ENCODE measurements around the gene LSM10. TPM values are rescaled to one million over a fixed set of nuclear protein-coding genes. Genes with fewer than 3 reads are reported as not detected.
A peak's percentile ranks its signal among the peaks of the same experiment; 100 is the strongest.

LSM10 gene
- total and polyA plus RNA-seq, 9 of the 15 experiments (the other 6 are each of a cell fraction or from before 2014, with no cell fraction given), result 13.2 to 146 (median 68.9) TPM

DNA sequence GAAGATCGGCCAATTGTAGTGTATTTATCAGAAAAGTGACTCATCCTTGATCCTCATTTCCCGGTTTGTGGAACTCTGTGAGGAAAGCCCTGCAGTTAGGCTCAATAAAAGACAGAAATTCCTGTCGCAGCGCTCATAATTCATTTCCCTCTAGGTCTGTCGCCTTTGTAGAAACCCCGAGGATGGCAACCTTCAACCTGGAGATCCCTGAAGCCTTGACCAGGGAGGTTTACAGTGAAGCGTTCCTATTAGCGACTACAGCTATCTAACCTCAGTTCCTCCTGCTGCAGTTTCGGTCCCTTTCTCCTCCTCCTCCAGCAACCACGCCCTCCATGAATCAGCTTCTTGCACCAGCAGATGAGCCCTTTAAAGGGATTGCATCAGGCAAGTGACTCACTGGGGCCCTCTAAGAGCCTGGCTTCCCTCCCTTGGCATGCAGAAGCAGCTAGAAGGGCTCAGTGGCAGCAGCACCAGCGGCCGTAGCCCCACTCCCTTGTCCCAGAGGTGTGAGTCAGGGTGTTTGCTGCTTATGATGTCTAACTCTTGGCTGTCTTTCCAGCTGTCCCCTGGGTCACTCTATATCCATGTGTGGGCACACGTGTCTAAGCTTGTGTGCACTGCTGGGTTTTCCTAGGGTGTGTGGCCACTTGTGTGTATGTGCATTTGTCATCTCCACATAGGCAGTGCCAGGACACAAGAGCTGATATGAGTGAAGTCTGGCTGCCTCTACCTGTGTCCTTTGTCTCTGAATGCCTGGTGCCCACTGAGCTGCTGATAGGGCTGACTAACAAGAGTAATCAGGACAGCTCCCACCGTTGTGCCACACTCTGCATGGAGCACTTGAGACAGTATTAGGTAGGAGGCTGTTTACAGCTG lies 11.2 kb downstream of the LSM10 start:
- H3K9me1 ChIP-seq (ENCODE audit: control insufficient read depth, insufficient read depth, low read length), result peaks cover 5% of the 10 kb centered on the region
- H3K27ac ChIP-seq (ENCODE audit: extremely low read depth, low read depth, low read length), result peak overlapping the region; percentile 99
- in situ Hi-C loops (cut with MboI), result no loop called here
- TSS peak; percentile 97 for BruUV-seq (replicated peaks)
- intact Hi-C loops (cut with micrococcal nuclease), result loop anchor here (1.0 to 5.0 kb wide), 2 partner anchors 11 to 64 kb away; partner anchors contain the start of genes EVA1B and LSM10
- FAIRE-seq, result peak; percentile 99
- peak overlapping the region; percentile 90 to 99 for H3K9ac ChIP-seq (ENCODE audit: insufficient read depth in 1 of 2, low read depth in 2 of 2, low read length in 2 of 2)
- peaks cover 47% of the 10 kb centered on the region for H3K36me3 ChIP-seq (ENCODE audit: control insufficient read depth, insufficient read depth, low read length)
- no peaks in the 10 kb centered on the region for H3K27me3 ChIP-seq (ENCODE audit: control insufficient read depth in 2 of 2, insufficient read depth in 2 of 2, low read length in 2 of 2)
- ATAC-seq, result peak; percentile 77
- H2AFZ ChIP-seq (ENCODE audit: low read depth, low read length), result peak overlapping the region; percentile 80
- H3K9me3 ChIP-seq (replicated peaks; ENCODE audit: control insufficient read depth, insufficient read depth, low read depth, low read length), result no peaks in the 10 kb centered on the region
- ChIA-PET CTCF (ENCODE audit: low intra/inter-chr PET ratio) (interaction anchor here (0.5 kb wide), 1 partner anchor 15 kb away, joined by 3 read pairs; no protein-coding TSS in a partner anchor), POLR2A (interaction anchor here (0.5 to 9.7 kb wide), 55 partner anchors 9 to 1404 kb away, joined by 3 to 315 read pairs (median 4); partner anchors contain the start of genes EVA1B, LSM10, MAP7D1 and MRPS15)
- H3K4me3 ChIP-seq, result peak overlapping the region; percentile 91
- peaks cover 16% of the 10 kb centered on the region; the same call in 1 of the 2 replicates for H4K20me1 ChIP-seq (replicated peaks; ENCODE audit: control insufficient read depth, insufficient read depth, low read length)
- DNase-seq (ENCODE audit: extremely low read depth in 1 of 4, low spot score in 3 of 4), result peak; percentile 93 to 99 (median 94)
- H3K4me2 ChIP-seq (ENCODE audit: insufficient read depth, low read length), result peak overlapping the region; percentile 99
- H3K79me2 ChIP-seq (ENCODE audit: control insufficient read depth, insufficient read depth, low read length), result peaks cover 50% of the 10 kb centered on the region
- peaks cover 28 to 29% of the 10 kb centered on the region in 2 experiments for H3K4me1 ChIP-seq (replicated peaks in 1 of 2; ENCODE audit: control insufficient read depth in 2 of 2, insufficient read depth in 2 of 2, low read length in 2 of 2)
- 1% methylated on average over 14 of the region's 14 CpGs for WGBS (ENCODE audit: insufficient coverage, low coverage, missing lambda C conversion rate)
- TF ChIP-seq, protein P1, sequence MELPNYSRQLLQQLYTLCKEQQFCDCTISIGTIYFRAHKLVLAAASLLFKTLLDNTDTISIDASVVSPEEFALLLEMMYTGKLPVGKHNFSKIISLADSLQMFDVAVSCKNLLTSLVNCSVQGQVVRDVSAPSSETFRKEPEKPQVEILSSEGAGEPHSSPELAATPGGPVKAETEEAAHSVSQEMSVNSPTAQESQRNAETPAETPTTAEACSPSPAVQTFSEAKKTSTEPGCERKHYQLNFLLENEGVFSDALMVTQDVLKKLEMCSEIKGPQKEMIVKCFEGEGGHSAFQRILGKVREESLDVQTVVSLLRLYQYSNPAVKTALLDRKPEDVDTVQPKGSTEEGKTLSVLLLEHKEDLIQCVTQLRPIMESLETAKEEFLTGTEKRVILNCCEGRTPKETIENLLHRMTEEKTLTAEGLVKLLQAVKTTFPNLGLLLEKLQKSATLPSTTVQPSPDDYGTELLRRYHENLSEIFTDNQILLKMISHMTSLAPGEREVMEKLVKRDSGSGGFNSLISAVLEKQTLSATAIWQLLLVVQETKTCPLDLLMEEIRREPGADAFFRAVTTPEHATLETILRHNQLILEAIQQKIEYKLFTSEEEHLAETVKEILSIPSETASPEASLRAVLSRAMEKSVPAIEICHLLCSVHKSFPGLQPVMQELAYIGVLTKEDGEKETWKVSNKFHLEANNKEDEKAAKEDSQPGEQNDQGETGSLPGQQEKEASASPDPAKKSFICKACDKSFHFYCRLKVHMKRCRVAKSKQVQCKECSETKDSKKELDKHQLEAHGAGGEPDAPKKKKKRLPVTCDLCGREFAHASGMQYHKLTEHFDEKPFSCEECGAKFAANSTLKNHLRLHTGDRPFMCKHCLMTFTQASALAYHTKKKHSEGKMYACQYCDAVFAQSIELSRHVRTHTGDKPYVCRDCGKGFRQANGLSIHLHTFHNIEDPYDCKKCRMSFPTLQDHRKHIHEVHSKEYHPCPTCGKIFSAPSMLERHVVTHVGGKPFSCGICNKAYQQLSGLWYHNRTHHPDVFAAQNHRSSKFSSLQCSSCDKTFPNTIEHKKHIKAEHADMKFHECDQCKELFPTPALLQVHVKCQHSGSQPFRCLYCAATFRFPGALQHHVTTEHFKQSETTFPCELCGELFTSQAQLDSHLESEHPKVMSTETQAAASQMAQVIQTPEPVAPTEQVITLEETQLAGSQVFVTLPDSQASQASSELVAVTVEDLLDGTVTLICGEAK (IDR thresholded peaks at IDR 0.05), result no peak; the same call in 1 of the 2 replicates
- TF ChIP-seq, protein P1 (CRISPR knock-in tag; IDR thresholded peaks at IDR 0.05), result no peak
- TF ChIP-seq, protein P2, sequence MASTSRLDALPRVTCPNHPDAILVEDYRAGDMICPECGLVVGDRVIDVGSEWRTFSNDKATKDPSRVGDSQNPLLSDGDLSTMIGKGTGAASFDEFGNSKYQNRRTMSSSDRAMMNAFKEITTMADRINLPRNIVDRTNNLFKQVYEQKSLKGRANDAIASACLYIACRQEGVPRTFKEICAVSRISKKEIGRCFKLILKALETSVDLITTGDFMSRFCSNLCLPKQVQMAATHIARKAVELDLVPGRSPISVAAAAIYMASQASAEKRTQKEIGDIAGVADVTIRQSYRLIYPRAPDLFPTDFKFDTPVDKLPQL (IDR thresholded peaks at IDR 0.05; ENCODE audit: extremely low read depth, insufficient read length), result no peak
- peak; percentile 87 for TF ChIP-seq MAFK (IDR thresholded peaks at IDR 0.05; ENCODE audit: low read length)
- TF ChIP-seq SMARCA5 (IDR thresholded peaks at IDR 0.05), result peak; percentile 85; the same call in 1 of the 2 replicates
- TF ChIP-seq ZNF699 (CRISPR knock-in tag; IDR thresholded peaks at IDR 0.05; ENCODE audit: insufficient replicate concordance), result no peak
- TF ChIP-seq ZNF76 (CRISPR knock-in tag; IDR thresholded peaks at IDR 0.05; ENCODE audit: borderline replicate concordance), result peak; percentile 95

Data from K562 (cell line).